ENCODE results near the gene SLC10A6.
A peak's percentile ranks its signal among the peaks of the same experiment; 100 is the strongest.

SLC10A6 gene, protein sequence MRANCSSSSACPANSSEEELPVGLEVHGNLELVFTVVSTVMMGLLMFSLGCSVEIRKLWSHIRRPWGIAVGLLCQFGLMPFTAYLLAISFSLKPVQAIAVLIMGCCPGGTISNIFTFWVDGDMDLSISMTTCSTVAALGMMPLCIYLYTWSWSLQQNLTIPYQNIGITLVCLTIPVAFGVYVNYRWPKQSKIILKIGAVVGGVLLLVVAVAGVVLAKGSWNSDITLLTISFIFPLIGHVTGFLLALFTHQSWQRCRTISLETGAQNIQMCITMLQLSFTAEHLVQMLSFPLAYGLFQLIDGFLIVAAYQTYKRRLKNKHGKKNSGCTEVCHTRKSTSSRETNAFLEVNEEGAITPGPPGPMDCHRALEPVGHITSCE

DNA sequence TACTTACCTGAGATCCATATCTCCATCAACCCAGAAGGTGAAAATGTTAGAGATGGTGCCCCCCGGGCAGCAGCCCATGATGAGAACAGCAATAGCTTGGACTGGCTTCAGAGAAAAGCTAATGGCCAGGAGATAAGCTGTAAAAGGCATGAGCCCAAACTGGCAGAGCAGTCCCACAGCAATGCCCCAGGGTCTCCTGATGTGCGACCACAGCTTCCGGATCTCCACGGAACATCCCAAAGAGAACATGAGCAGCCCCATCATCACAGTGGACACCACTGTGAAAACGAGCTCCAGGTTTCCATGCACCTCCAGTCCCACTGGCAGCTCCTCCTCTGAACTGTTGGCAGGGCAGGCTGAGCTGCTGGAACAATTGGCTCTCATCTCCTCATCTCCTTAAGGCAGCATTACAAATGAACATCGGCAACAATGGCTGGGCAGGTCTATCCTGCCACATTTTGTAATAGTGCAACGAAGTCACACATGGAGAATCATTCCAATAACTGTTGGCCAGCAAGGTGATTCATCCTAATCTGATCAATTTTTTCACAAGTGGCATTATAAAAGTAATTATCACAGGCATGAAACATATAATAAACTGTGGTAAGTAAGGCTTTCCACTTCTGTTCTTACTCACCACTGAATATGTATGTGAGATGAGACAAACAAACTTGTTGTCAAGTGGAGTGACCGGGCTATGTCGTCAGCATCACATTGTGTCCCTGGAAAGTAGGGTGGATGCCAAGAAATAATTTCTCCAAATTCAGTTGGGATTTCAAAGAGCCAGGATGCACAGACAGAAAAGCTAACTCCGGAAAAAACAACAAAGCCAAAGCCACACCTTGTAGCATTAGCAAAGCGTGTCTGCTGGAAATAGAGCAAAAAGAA, at the start of gene SLC10A6:
Gene SLC10A6, minus strand, starts transcription at position 653 of the 888 bp plus-strand sequence. Its CDS starts 269 bp downstream, at position 384.
- no peak for DNase-seq

- no peak for DNase-seq
These were observed 49.4 kb upstream of the SLC10A6 start for GRCh38 chr4:86898562-86898961.

- DNase-seq, result peak; percentile 51
These were observed 47.4 kb upstream of the SLC10A6 start for GRCh38 chr4:86896596-86896995.

DNA sequence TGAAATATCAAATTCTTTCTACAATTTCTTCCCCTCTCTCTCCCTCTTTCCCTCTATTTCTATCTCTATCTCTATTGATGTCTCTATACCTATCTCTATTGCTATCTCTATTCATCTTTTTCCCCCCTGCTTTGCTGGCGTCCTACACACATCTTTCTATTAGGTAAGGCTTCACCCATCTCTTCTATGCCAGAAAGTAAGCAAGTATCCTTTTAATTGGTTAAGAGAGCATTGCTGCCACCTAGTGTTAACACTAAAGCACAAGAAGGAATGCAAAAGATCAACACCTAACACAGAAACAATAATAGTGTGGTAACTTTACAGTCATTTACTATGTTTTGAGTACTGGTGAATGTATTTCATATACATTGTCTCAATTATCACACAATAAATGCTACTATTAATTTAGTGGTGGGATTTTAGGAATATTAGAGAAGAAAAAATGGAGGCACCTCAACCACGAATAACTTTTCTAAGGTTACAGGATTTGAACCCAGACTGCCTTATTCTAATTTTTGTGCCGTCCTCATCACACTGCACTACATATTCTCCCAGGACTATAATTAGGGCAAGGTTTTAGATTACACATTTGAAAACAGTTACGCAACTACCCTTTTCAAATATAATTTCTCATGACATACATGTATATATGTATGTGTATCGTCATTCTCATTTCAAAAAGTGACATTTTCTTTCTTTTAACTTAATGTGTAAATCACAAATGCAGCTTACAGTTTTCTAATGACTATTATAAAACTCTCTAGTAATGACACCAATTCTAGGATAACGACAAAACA, 46.7 kb upstream of the SLC10A6 start:
- peak; percentile 77 for DNase-seq

DNA sequence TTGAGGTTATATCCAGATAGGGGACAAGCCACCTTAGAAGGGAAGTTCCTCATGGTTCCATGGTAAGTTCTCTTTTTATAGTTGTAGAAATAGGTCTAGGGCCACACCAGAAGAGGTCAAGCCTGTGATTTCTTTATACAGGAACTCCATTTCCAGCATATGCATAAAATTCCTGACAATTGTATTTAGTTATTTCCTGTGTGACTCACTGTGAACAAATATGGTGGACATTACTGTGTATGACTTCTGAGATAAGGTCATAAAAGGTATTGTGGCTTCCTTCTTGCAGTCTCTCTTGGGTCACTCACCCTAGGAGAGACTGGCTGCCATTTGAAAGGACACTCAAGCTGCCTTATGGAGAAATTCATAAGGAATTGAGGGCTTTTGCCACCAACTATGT, 45.3 kb upstream of the SLC10A6 start:
- peak; percentile 37 for DNase-seq

- DNase-seq, result no peak
These were observed 44.0 kb upstream of the SLC10A6 start for GRCh38 chr4:86893136-86893535.

- no peak for DNase-seq
These were observed 43.4 kb upstream of the SLC10A6 start for GRCh38 chr4:86892636-86892960.

GRCh38 chr4:86891762-86892635, 42.8 kb upstream of the SLC10A6 start, which contains the start of gene C4orf36:
TSS of gene C4orf36 (minus strand) at chr4:86892422. CDS start at chr4:86891520, 902 bp downstream.
- DNase-seq, result peak; percentile 36

- DNase-seq, result no peak
These were observed 41.6 kb upstream of the SLC10A6 start for GRCh38 chr4:86890790-86891189.

DNA sequence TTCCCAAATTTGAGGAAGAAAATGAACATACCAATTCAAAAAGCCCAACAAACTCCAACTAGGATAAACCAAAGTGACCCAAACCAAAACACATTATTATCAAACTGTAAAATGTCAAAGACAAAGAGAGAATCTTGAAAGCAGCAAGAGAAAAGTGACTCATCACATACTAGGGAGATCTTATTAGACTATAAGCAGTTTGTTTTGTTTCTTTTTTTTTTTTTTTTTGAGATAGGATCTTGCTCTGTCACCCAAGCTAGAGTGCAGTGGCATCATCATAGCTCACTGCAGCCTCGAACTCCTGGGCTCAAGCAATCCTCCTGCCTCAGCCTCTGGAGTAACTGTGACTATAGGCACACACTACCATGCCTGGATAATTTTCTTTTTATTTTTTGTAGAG, 30.5 kb upstream of the SLC10A6 start:
- DNase-seq, result no peak

DNA sequence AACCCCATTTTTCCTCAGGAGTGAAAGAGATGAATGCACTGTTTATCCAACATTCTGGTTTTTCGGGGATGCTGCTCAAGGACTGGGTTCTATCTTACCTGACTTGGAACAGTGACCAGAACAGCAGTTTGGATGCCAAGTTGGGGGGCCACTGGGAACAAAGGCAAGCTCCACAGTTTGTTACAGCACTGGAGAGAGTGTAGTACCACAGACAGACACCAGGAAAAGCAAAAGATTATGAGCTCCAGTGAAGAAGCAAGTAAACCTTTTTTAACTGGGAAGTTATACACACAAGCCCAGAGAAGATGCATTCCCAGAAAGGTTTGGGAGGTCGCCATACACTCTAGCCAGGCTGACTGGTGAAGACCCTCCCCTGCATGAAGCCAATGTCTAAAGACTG, 29.5 kb upstream of the SLC10A6 start:
- no peak for DNase-seq

DNA sequence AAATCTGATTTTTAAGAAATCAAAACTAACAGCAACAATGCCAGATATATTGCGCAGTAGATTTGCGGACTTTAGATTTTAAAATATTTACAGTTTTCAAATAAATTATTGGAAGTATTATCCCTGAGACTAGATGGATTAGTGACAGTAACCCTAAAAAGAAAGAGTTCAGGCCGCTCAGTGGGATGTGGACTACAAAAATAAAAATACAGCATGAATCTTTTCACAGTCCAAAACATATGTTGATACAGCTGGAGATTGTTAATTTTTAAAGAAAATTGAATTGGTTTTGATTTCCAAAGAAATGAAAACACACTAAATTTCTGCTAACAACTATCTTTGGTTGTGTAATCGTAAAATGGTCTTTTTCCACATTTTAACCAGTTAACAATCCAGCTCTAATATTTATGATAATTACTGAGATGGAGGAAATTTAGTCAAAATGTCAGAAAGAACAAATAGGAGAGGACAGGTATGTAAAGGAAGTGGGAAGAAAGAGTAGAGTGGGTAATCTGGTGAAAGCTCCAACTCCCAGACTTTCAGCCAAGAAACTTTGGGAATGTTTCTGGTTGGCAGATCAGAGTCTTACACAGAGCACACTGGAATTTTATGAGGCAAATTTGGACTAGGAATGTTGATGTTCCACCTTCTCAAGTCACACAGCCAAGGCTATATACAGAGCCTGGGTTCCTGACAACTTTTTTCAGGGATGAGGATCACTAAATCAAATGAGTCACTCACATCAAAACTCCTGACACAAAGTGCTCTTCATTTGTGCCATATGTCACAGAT, 27.9 kb upstream of the SLC10A6 start:
- DNase-seq, result peak; percentile 6

DNA sequence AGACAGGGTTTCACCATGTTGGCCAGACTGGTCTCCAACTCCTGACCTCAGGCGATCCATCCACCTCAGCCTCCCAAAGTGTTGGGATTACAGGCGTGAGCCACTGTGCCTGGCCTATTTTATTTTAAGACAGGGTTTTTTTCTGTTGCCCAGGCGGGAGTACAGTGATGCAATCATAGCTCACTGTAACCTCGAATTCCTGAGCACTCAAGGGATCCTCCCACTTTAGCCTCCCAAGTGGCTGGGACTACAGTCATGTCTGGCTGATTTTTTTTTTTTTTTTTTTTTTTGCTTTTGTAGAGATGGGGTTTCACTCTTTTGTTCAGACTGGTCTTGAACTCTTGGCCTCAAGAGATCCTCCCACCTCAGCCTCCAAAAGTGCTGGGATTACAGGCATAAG, 26.3 kb upstream of the SLC10A6 start:
- peak; percentile 39 for DNase-seq

DNA sequence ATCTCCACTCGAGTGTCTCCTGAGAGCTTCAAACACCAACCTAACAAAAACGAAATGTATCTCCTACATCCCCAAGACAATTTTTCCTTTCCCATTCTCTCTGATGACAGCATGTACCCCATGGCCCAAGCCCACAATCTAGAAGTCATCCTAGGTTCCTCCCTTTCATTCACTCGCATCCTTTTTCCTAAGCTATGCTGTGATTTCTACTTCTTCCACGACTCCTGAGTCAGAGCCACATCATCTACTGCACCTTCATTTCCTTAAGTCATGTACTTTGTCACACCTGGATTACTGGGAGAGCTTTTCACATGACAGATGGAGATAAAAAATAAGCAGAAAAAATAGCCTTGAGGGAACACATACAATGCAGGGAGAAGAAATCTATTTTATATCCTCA, 23.0 kb upstream of the SLC10A6 start:
- DNase-seq, result no peak

- no peak for DNase-seq
These were observed 21.4 kb upstream of the SLC10A6 start for GRCh38 chr4:86870442-86871069.

DNA sequence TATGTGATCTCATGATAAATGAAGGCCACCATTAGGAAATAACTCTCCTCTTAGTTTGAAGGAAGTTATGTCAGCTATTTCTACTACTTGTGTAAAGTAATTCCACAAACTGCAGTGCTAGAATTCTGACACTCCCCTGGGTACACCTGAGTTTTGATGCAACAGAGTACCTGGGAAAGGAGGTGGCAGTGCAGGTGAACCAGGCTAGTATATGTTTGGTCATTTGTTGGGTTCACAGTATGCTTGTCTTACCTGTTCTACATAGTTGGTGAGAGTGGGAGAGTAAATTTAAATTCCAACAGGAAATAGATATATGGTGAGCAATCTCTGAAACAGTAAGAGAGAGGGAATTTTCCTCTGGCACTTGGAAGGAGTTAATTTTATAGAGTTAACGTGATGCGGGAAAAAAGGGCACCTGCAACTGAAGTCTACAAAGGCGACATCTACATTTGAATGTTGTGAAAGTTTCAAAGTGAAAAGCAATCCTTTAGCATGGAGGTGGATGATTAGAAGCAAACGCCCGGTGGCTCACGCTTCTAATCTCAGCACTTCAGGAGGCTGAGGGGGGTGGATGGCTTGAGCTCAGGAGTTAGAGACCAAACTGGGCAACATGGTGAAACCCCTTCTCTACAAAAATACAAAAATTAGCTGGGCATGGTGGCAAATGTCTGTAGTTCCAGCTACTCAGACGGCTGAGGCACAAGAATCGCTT, 8.3 kb upstream of the SLC10A6 start:
- DNase-seq, result no peak

- DNase-seq, result no peak
These were observed 7.7 kb upstream of the SLC10A6 start for GRCh38 chr4:86856896-86857295.

GRCh38 chr4:86855572-86855971, 6.4 kb upstream of the SLC10A6 start:
- DNase-seq, result peak; percentile 58

- no peak for DNase-seq
These were observed 4.0 kb upstream of the SLC10A6 start for GRCh38 chr4:86853209-86853608.

- DNase-seq, result peak; percentile 60
These were observed 1.0 kb downstream of the SLC10A6 start for GRCh38 chr4:86848136-86848535.

Measured in fibroblast of upper back skin (primary cell).